DND-41 (cell line): Measurements from ENCODE around the gene TAF1B.

ENCODE experiments used
- ATAC-seq: fragments of 200-7000 bp; cut with Tn5 transposase; 3 replicates; pipeline ENCODE4 v1.9.1; 2021; ENCODE audit warnings: low read depth; ENCODE audit not compliant: insufficient read depth
- DNase-seq: peaks from one replicate; pipeline ENCODE4 v3.0.0-alpha.2; 2020
- H2AFZ ChIP-seq: 2 replicates; pipeline ENCODE4 v1.6.0; 2012; ENCODE audit warnings: low read depth, low read length
- H3K27ac ChIP-seq: 2 replicates; pipeline ENCODE4 v1.5.1; 2012; ENCODE audit warnings: low read length, inconsistent platforms
- H3K27me3 ChIP-seq: fragments of 200-600 bp; sonication (generic); 2 replicates; pipeline ENCODE4 v1.6.0; 2012; ENCODE audit warnings: low read length, mild to moderate bottlenecking, inconsistent platforms; ENCODE audit not compliant: insufficient read depth, poor library complexity
- H3K36me3 ChIP-seq: 2 replicates; pipeline ENCODE4 v1.5.1; 2012; ENCODE audit warnings: low read length, inconsistent platforms; ENCODE audit not compliant: insufficient read depth
- H3K4me1 ChIP-seq: 2 replicates; pipeline ENCODE4 v1.5.1; 2012; ENCODE audit warnings: mild to moderate bottlenecking, low read length; ENCODE audit not compliant: insufficient read depth
- H3K4me2 ChIP-seq: 2 replicates; pipeline ENCODE4 v1.6.0; 2012; ENCODE audit warnings: mild to moderate bottlenecking, moderate library complexity, low read length, inconsistent platforms; ENCODE audit not compliant: insufficient read depth
- H3K4me3 ChIP-seq, 2 experiments: fragments of 200-600 bp in 1 of 2; shearing (Covaris generic) in 1 of 2; 2 replicates each; pipeline ENCODE4 v1.5.1; 2012 to 2016; ENCODE audit warnings: inconsistent platforms in 2 of 2, low read length in 2 of 2, mild to moderate bottlenecking in 2 of 2, low read depth in 1 of 2, moderate library complexity in 1 of 2
- H3K79me2 ChIP-seq: 2 replicates; pipeline ENCODE4 v1.6.0; 2012; ENCODE audit warnings: low read length, inconsistent platforms; ENCODE audit not compliant: insufficient read depth
- H3K9ac ChIP-seq: 2 replicates; pipeline ENCODE4 v1.6.0; 2012; ENCODE audit warnings: low read depth, mild to moderate bottlenecking, inconsistent platforms, low read length, moderate library complexity
- H3K9me3 ChIP-seq: 2 replicates; pipeline ENCODE4 v1.5.1; 2012; ENCODE audit warnings: low read length, moderate library complexity, mild to moderate bottlenecking, inconsistent platforms; ENCODE audit not compliant: insufficient read depth, severe bottlenecking
- H4K20me1 ChIP-seq: 2 replicates; pipeline ENCODE4 v1.6.0; 2012; ENCODE audit warnings: low read length; ENCODE audit not compliant: insufficient read depth
- CTCF ChIP-seq: IDR thresholded peaks from 2 replicates; pipeline ENCODE4 v1.5.1; 2012; ENCODE audit warnings: borderline replicate concordance, low read length, moderate library complexity, mild to moderate bottlenecking; ENCODE audit not compliant: poor library complexity, severe bottlenecking; ENCODE audit errors: extremely low read depth
- EZH2 ChIP-seq: IDR thresholded peaks from 3 replicates; pipeline ENCODE4 v1.6.1; 2012; ENCODE audit warnings: borderline replicate concordance, low read depth, mild to moderate bottlenecking, moderate library complexity, low read length, inconsistent platforms; ENCODE audit not compliant: severe bottlenecking

The TAF1B gene

DNA sequence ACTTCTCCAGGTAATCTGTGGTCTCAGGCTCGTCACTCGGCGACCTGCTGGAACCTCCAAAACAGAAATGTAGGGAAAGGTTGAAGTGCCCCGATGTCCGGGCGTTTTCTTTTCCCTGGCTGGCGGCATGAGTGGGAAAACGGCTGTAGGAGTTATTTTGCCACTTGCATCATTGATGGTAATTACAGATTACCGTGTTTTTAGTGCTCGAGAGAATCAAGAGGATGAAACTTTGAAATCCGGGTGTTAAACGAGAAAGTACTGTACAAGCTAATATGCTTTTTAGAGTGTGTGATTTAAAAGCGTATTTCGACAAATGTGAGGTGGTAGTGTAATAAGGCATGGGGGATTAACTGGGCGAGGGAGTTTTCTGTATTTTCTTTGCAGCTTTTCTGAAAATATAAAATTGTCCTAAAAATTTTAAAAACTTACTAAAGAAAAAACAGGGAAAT is 109.0 kb downstream of the TAF1B start:
- no peaks in the 10 kb centered on the region for H3K9me3 ChIP-seq
- H2AFZ ChIP-seq = peak overlapping the region; percentile 75
- H3K4me2 ChIP-seq = peak overlapping the region; percentile 80
- peaks cover 3% of the 10 kb centered on the region; the same call in 1 of the 2 replicates for H3K79me2 ChIP-seq
- TF ChIP-seq CTCF (no peak), EZH2 (no peak)
- DNase-seq = no peak
- H3K4me3 ChIP-seq = peak overlapping the region; percentile 5 to 80; a peak in 3 of 4 replicates
- no peak for ATAC-seq
- H3K9ac ChIP-seq = peak overlapping the region; percentile 68
- no peaks in the 10 kb centered on the region for H3K27me3 ChIP-seq
- peaks cover 4% of the 10 kb centered on the region; the same call in 1 of the 2 replicates for H3K36me3 ChIP-seq
- H4K20me1 ChIP-seq = no peaks in the 10 kb centered on the region
- no peak overlapping the region for H3K27ac ChIP-seq
- peaks cover 26% of the 10 kb centered on the region for H3K4me1 ChIP-seq

DNA sequence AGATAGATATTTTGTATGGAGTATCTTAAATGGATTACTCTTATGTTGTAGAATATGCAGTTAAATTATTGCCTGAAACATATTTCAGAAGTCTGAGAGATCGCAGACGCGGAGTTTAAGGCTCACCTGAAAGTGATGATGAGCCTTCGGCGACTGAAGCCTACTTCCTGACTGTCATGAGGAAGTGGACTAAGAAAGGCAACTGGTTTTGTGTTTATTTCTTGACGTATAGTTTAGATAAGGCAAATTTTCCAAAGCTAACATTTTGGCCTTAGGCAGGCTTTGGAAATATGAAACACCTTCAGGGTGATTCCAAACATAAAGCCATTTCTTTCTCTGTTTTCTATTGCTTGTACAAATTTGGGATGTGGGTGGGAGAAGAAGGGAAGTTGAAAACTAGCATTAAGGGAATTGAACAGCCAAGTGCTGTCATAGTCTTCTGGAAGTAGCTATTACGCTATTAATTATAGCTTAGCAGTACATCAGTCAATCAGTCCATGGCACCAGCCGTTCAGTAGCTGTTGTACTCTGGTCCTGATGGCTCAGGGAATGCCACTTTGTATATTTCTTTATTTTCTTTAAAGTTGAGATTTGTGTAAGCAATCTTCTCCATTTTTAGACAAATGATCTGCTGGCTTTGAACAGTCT is 109.7 kb downstream of the TAF1B start:
- Histone ChIP-seq H3K4me1 (peaks cover 26% of the 10 kb centered on the region), H3K4me2 (peak overlapping the region; percentile 80; the same call in 1 of the 2 replicates), H3K79me2 (peaks cover 3% of the 10 kb centered on the region; the same call in 1 of the 2 replicates), H2AFZ (no peak overlapping the region), H3K36me3 (peaks cover 4% of the 10 kb centered on the region; the same call in 1 of the 2 replicates), H3K9ac (peak overlapping the region; percentile 68; the same call in 1 of the 2 replicates), H3K27me3 (no peaks in the 10 kb centered on the region), H3K27ac (no peak overlapping the region), H4K20me1 (no peaks in the 10 kb centered on the region), H3K4me3 (peak overlapping the region; percentile 5 to 80; a peak in 2 of 4 replicates), H3K9me3 (no peaks in the 10 kb centered on the region)
- TF ChIP-seq EZH2 = no peak
- TF ChIP-seq CTCF = no peak
- DNase-seq = no peak
- no peak for ATAC-seq

- Histone ChIP-seq H3K36me3 (peaks cover 4% of the 10 kb centered on the region; the same call in 1 of the 2 replicates), H3K27me3 (no peaks in the 10 kb centered on the region), H3K4me2 (no peak overlapping the region), H3K4me3 (no peak overlapping the region), H3K79me2 (peaks cover 3% of the 10 kb centered on the region; the same call in 1 of the 2 replicates), H2AFZ (no peak overlapping the region), H3K27ac (no peak overlapping the region), H3K9me3 (no peaks in the 10 kb centered on the region), H3K9ac (no peak overlapping the region), H3K4me1 (peaks cover 26% of the 10 kb centered on the region), H4K20me1 (no peaks in the 10 kb centered on the region)
- TF ChIP-seq CTCF = no peak
- no peak for TF ChIP-seq EZH2
- no peak for DNase-seq
- ATAC-seq = no peak
These were observed 110.9 kb downstream of the TAF1B start for GRCh38 chr2:9954136-9954535.
